ENCODE results near the gene SLC16A12. TPM values are rescaled to one million over a fixed set of nuclear protein-coding genes. Genes with fewer than 3 reads are reported as not detected.

SLC16A12 gene
- total and polyA plus RNA-seq, 2 of the 8 experiments (the other 6 are each of a cell fraction or from before 2014, with no cell fraction given) = 1.6 to 1.9 TPM

GRCh38 chr10:89463846-89464537 is 71.4 kb downstream of the SLC16A12 start:
- Histone ChIP-seq H3K79me2 (ENCODE audit: control insufficient read depth in 1 of 2, insufficient read depth in 2 of 2, low read length in 2 of 2) (no peaks in the 10 kb centered on the region; a peak in 1 of 4 replicates), H4K20me1 (replicated peaks in 1 of 2; ENCODE audit: control insufficient read depth in 1 of 2, insufficient read depth in 2 of 2, low read length in 2 of 2) (no peaks in the 10 kb centered on the region), H2BK15ac (ENCODE audit: low read length) (no peak overlapping the region), H3K4ac (replicated peaks; ENCODE audit: insufficient read length, low read depth, low read length) (no peak overlapping the region), H3K23me2 (ENCODE audit: low read depth, low read length) (no peaks in the 10 kb centered on the region; the same call in 1 of the 2 replicates), H2AFZ (ENCODE audit: low read length) (no peak overlapping the region), H4K8ac (ENCODE audit: extremely low read depth, insufficient read depth, low read length) (no peak overlapping the region), H2BK20ac (ENCODE audit: low read length) (no peak overlapping the region), H2BK12ac (ENCODE audit: low read depth, low read length) (no peak overlapping the region), H3K36me3 (ENCODE audit: control insufficient read depth in 2 of 4, insufficient read depth in 4 of 4, low read length in 3 of 4) (no peaks in the 10 kb centered on the region), H3K9ac (replicated peaks in 1 of 4; ENCODE audit: extremely low read depth in 1 of 4, low read depth in 3 of 4, low read length in 3 of 4) (no peak overlapping the region), H4K91ac (replicated peaks; ENCODE audit: insufficient read length, low read length) (no peak overlapping the region), H3K23ac (ENCODE audit: insufficient read length) (no peak overlapping the region), H3K14ac (ENCODE audit: insufficient read length) (no peak overlapping the region), H3K27me3 (replicated peaks in 1 of 4; ENCODE audit: control insufficient read depth in 3 of 4, extremely low read depth in 1 of 4, insufficient read depth in 3 of 4, low read length in 3 of 4) (no peaks in the 10 kb centered on the region), H3K4me2 (ENCODE audit: insufficient read depth in 1 of 2, low read depth in 2 of 2, low read length in 2 of 2) (no peak overlapping the region), H3K9me3 (ENCODE audit: insufficient read depth in 2 of 2, low read depth in 1 of 2, low read length in 1 of 2) (no peaks in the 10 kb centered on the region), H3K18ac (ENCODE audit: extremely low read depth, low read length) (no peak overlapping the region), H2BK5ac (ENCODE audit: low read depth, low read length) (no peak overlapping the region), H2BK120ac (replicated peaks; ENCODE audit: low read depth, low read length) (no peak overlapping the region), H3K27ac (ENCODE audit: low read depth, low read length) (no peak overlapping the region), H3K4me3 (ENCODE audit: extremely low read depth in 1 of 4, insufficient read depth in 2 of 4, low read depth in 3 of 4, low read length in 4 of 4) (no peak overlapping the region), H3K79me1 (ENCODE audit: low read depth, low read length) (no peaks in the 10 kb centered on the region), H4K5ac (ENCODE audit: insufficient read length, low read depth, low read length) (no peak overlapping the region), H3K4me1 (replicated peaks in 1 of 4; ENCODE audit: control insufficient read depth in 3 of 4, insufficient read depth in 4 of 4, low read length in 3 of 4) (no peaks in the 10 kb centered on the region; a peak in 1 of 7 replicates), H2AK5ac (ENCODE audit: low read depth, low read length) (no peak overlapping the region), H3K56ac (replicated peaks; ENCODE audit: insufficient read length, low read depth, low read length) (no peak overlapping the region)
- 86% methylated on average over 6 of the region's 6 CpGs; no CpG with 5 or more reads in 1 of the 2 experiments for WGBS, 2 experiments (ENCODE audit: extremely low coverage in 1 of 2, insufficient coverage in 1 of 2, insufficient read length in 1 of 2, insufficient replicate concordance in 2 of 2, low coverage in 1 of 2, low lambda C conversion rate in 2 of 2, missing lambda C conversion rate in 1 of 2)
- POLR2A ChIA-PET (ENCODE audit: partially characterized antibody) = no interaction called here
- CTCF ChIA-PET (ENCODE audit: partially characterized antibody) = interaction anchor here (0.7 to 3.1 kb wide), 2 partner anchors 92 to 101 kb away, joined by 4 to 14 read pairs; no protein-coding TSS in a partner anchor
- no peak for FAIRE-seq
- no peak for DNase-seq (ENCODE audit: low read depth in 1 of 2, low spot score in 2 of 2)
- TF ChIP-seq NANOG (IDR thresholded peaks at IDR 0.05; ENCODE audit: insufficient read depth, low read depth, low read length, poor library complexity, severe bottlenecking) (no peak), CREB1 (IDR thresholded peaks at IDR 0.05) (no peak), CTBP2 (IDR thresholded peaks at IDR 0.05; ENCODE audit: borderline replicate concordance, insufficient read depth, insufficient read length, low read length) (no peak), TCF12 (IDR thresholded peaks at IDR 0.05; ENCODE audit: low read depth, low read length) (no peak), GABPA (IDR thresholded peaks at IDR 0.05; ENCODE audit: borderline replicate concordance, insufficient read depth, low read length) (no peak), PHF8 (conservative IDR thresholded peaks at IDR 0.05; ENCODE audit: low read depth, low read length) (no peak), SIRT6 (IDR thresholded peaks at IDR 0.05; ENCODE audit: low read length) (no peak), TAF7 (optimal IDR thresholded peaks at IDR 0.05; ENCODE audit: borderline replicate concordance, low read depth, low read length) (no peak), YY1 (IDR thresholded peaks at IDR 0.05; ENCODE audit: low read depth, low read length) (no peak), CTCF (IDR thresholded peaks at IDR 0.05; ENCODE audit: control extremely low read depth in 1 of 3, insufficient read depth in 1 of 3, low read depth in 1 of 3, low read length in 3 of 3) (no peak)

Measured in H1 (cell line).